ENCODE data around the gene CHST8.

DNA sequence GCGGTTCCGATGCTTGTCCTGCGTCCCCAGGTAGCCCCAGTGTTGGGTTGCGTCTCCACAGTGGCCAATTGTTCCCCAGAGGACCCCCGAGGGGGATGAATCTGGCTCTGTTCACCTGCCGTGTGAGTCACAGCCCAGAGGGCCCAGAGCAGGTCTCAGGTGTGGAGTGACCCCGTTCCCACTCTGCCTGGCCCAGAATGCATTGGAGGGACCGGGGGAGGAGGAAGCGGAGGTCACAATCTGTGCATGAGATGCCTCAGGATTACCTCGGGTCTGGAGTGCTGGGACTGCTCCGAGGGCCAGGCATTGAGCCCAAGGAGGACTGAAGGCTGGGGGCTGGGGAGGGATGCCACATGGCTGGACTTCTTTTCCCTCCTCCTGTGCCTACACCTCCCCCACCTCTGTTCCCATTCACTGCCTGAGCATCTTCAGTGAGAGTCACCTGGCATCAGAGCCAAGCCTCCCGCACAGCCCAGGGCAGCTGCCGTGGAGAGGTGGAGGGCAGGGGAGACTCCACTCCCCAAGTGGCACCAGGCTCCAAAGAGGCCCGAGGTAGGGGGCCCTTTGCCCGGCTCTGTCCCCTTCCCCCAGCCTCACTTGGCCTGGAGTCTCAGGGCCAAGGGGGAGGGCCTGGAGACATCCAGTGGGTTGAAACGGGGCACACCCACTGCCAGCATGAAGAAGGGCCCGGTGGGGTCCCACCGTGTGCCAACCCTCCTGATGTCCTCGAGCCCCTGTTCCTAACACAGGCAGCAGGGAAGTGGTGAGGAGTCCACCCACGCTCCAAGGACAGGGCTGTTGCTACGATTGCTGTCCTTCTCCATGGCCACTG, 81.1 kb downstream of the CHST8 start:
- TF ChIP-seq, protein P1, sequence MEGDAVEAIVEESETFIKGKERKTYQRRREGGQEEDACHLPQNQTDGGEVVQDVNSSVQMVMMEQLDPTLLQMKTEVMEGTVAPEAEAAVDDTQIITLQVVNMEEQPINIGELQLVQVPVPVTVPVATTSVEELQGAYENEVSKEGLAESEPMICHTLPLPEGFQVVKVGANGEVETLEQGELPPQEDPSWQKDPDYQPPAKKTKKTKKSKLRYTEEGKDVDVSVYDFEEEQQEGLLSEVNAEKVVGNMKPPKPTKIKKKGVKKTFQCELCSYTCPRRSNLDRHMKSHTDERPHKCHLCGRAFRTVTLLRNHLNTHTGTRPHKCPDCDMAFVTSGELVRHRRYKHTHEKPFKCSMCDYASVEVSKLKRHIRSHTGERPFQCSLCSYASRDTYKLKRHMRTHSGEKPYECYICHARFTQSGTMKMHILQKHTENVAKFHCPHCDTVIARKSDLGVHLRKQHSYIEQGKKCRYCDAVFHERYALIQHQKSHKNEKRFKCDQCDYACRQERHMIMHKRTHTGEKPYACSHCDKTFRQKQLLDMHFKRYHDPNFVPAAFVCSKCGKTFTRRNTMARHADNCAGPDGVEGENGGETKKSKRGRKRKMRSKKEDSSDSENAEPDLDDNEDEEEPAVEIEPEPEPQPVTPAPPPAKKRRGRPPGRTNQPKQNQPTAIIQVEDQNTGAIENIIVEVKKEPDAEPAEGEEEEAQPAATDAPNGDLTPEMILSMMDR (conservative IDR thresholded peaks at IDR 0.05; ENCODE audit: low read length) = no peak
- TF ChIP-seq EZH2phosphoT487 (IDR thresholded peaks at IDR 0.05; ENCODE audit: borderline replicate concordance) = no peak

All from Loucy (cell line).